Thymus (tissue), 11 donors: Measurements from ENCODE around the gene TMC1. TPM values are rescaled to one million over a fixed set of nuclear protein-coding genes. Genes with fewer than 3 reads are reported as not detected.

ENCODE experiments used
- DNase-seq, 9 donors: peaks; one replicate each; pipeline ENCODE4 v3.0.0-alpha.2; 2013; ENCODE audit warnings: low spot score in 9 of 9, low read depth in 6 of 9, missing footprints in 1 of 9
- H3K27ac ChIP-seq, 2 donors: one replicate each; pipeline ENCODE4 v1.5.1; 2013; ENCODE audit warnings: control low read depth in 1 of 2, low read depth in 1 of 2, low read length in 1 of 2, mild to moderate bottlenecking in 1 of 2, moderate library complexity in 1 of 2
- H3K27me3 ChIP-seq, 2 donors: one replicate each; pipeline ENCODE4 v1.5.1; 2013; ENCODE audit warnings: low read length in 1 of 2; ENCODE audit not compliant: control insufficient read depth in 2 of 2, insufficient read depth in 1 of 2
- H3K36me3 ChIP-seq, 2 donors: one replicate each; pipeline ENCODE4 v1.5.1; 2013; ENCODE audit warnings: low read length in 1 of 2, mild to moderate bottlenecking in 1 of 2, moderate library complexity in 1 of 2; ENCODE audit not compliant: control insufficient read depth in 2 of 2, insufficient read depth in 2 of 2
- H3K4me1 ChIP-seq, 2 donors: one replicate each; pipeline ENCODE4 v1.5.1; 2013; ENCODE audit warnings: low read length in 2 of 2; ENCODE audit not compliant: control insufficient read depth in 2 of 2, insufficient read depth in 2 of 2
- H3K4me3 ChIP-seq, 2 donors: one replicate each; pipeline ENCODE4 v1.5.1; 2013; ENCODE audit warnings: low read length in 2 of 2, control low read depth in 1 of 2, mild to moderate bottlenecking in 1 of 2
- H3K9me3 ChIP-seq, 2 donors: one replicate each; pipeline ENCODE4 v1.5.1; 2013; ENCODE audit warnings: low read length in 1 of 2, mild to moderate bottlenecking in 1 of 2; ENCODE audit not compliant: control insufficient read depth in 2 of 2, insufficient read depth in 1 of 2
- WGBS: extraction: QIAGEN DNeasy Blood & Tissue Kit; methylation state at CpG from one replicate; pipeline ENCODE4 v1.1.7; 2013; 5-methylcytosine and 5-hydroxymethylcytosine counted together
- polyA plus RNA-seq: library from polyadenylated mRNA; stranded (reverse); fragments of 200-250 nt; gene quantifications from one replicate; pipeline ENCODE4 v1.2.3, GENCODE V29; 2013
- total RNA-seq: library from RNA; stranded (reverse); fragments of 120-200 nt; gene quantifications from one replicate; pipeline ENCODE4 v1.2.4, GENCODE V29; 2013
- donor health status: healthy.

TMC1 gene
- total and polyA plus RNA-seq, 2 donors = 0.28 to 0.59 TPM

GRCh38 chr9:72733895-72734294 is 212.5 kb downstream of the TMC1 start:
- DNase-seq = no peak
- H3K9me3 ChIP-seq = no peaks in the 10 kb centered on the region
- H3K36me3 ChIP-seq = no peaks in the 10 kb centered on the region
- H3K4me3 ChIP-seq = no peak overlapping the region
- no peak overlapping the region for H3K27ac ChIP-seq
- H3K27me3 ChIP-seq = no peaks in the 10 kb centered on the region
- H3K4me1 ChIP-seq = no peaks in the 10 kb centered on the region

GRCh38 chr9:72734631-72735030 is 213.2 kb downstream of the TMC1 start:
- no peaks in the 10 kb centered on the region for H3K36me3 ChIP-seq
- WGBS = 74% methylated on average over 1 of the region's 1 CpG
- no peaks in the 10 kb centered on the region for H3K4me1 ChIP-seq
- H3K9me3 ChIP-seq = no peaks in the 10 kb centered on the region
- H3K27me3 ChIP-seq = no peaks in the 10 kb centered on the region
- DNase-seq = no peak
- H3K27ac ChIP-seq = no peak overlapping the region
- H3K4me3 ChIP-seq = no peak overlapping the region

GRCh38 chr9:72743836-72744235 is 222.4 kb downstream of the TMC1 start:
- Histone ChIP-seq H3K27me3 (no peaks in the 10 kb centered on the region), H3K4me3 (no peak overlapping the region), H3K36me3 (no peaks in the 10 kb centered on the region), H3K27ac (no peak overlapping the region), H3K4me1 (no peaks in the 10 kb centered on the region), H3K9me3 (no peaks in the 10 kb centered on the region)
- no peak for DNase-seq
- 88% methylated on average over 4 of the region's 4 CpGs for WGBS

- no peak overlapping the region for H3K27ac ChIP-seq
- H3K4me1 ChIP-seq = no peaks in the 10 kb centered on the region
- no peaks in the 10 kb centered on the region for H3K9me3 ChIP-seq
- no peak for DNase-seq
- H3K27me3 ChIP-seq = no peaks in the 10 kb centered on the region
- WGBS = 87% methylated on average over 5 of the region's 5 CpGs
- no peaks in the 10 kb centered on the region for H3K36me3 ChIP-seq
- no peak overlapping the region for H3K4me3 ChIP-seq
Observed at GRCh38 chr9:72749276-72749675, 227.9 kb downstream of the TMC1 start.

- DNase-seq = no peak
- no peaks in the 10 kb centered on the region for H3K27me3 ChIP-seq
- no peaks in the 10 kb centered on the region for H3K9me3 ChIP-seq
- 92% methylated on average over 1 of the region's 1 CpG for WGBS
- no peaks in the 10 kb centered on the region for H3K4me1 ChIP-seq
- H3K4me3 ChIP-seq = no peak overlapping the region
- H3K36me3 ChIP-seq = no peaks in the 10 kb centered on the region
- no peak overlapping the region for H3K27ac ChIP-seq
Observed at GRCh38 chr9:72751541-72751940, 230.1 kb downstream of the TMC1 start.

GRCh38 chr9:72753266-72753893 is 232.0 kb downstream of the TMC1 start:
- Histone ChIP-seq H3K27ac (no peak overlapping the region), H3K4me1 (no peaks in the 10 kb centered on the region), H3K4me3 (no peak overlapping the region), H3K27me3 (no peaks in the 10 kb centered on the region), H3K9me3 (no peaks in the 10 kb centered on the region), H3K36me3 (no peaks in the 10 kb centered on the region)
- WGBS = 91% methylated on average over 8 of the region's 8 CpGs
- DNase-seq = no peak

GRCh38 chr9:72755836-72756235 is 234.4 kb downstream of the TMC1 start:
- H3K36me3 ChIP-seq = no peaks in the 10 kb centered on the region
- H3K4me3 ChIP-seq = no peak overlapping the region
- WGBS = 94% methylated on average over 2 of the region's 2 CpGs
- H3K4me1 ChIP-seq = no peaks in the 10 kb centered on the region
- no peak for DNase-seq
- no peak overlapping the region for H3K27ac ChIP-seq
- no peaks in the 10 kb centered on the region for H3K9me3 ChIP-seq
- H3K27me3 ChIP-seq = no peaks in the 10 kb centered on the region

GRCh38 chr9:72758944-72759343 is 237.5 kb downstream of the TMC1 start:
- H3K27ac ChIP-seq = no peak overlapping the region
- no peaks in the 10 kb centered on the region for H3K36me3 ChIP-seq
- no peak for DNase-seq
- no peaks in the 10 kb centered on the region for H3K27me3 ChIP-seq
- H3K4me1 ChIP-seq = no peaks in the 10 kb centered on the region
- whole genome bisulfite sequencing = 94% methylated on average over 4 of the region's 4 CpGs
- H3K9me3 ChIP-seq = no peaks in the 10 kb centered on the region
- H3K4me3 ChIP-seq = no peak overlapping the region

- 93% methylated on average over 2 of the region's 2 CpGs for WGBS
Observed at GRCh38 chr9:72763022-72763421, 241.6 kb downstream of the TMC1 start.

GRCh38 chr9:72769546-72769945 is 248.1 kb downstream of the TMC1 start:
- no peak overlapping the region for H3K4me3 ChIP-seq
- no peak overlapping the region for H3K27ac ChIP-seq
- DNase-seq = no peak
- no peaks in the 10 kb centered on the region for H3K36me3 ChIP-seq
- H3K9me3 ChIP-seq = no peaks in the 10 kb centered on the region
- 88% methylated on average over 5 of the region's 5 CpGs for WGBS
- H3K27me3 ChIP-seq = no peaks in the 10 kb centered on the region
- H3K4me1 ChIP-seq = no peaks in the 10 kb centered on the region

More at GRCh38 chr9:72763022-72763421, 241.6 kb downstream of the TMC1 start:
- DNase-seq = no peak
- H3K4me1 ChIP-seq = no peaks in the 10 kb centered on the region
- no peak overlapping the region for H3K27ac ChIP-seq
- H3K4me3 ChIP-seq = no peak overlapping the region
- H3K9me3 ChIP-seq = no peaks in the 10 kb centered on the region
- H3K36me3 ChIP-seq = no peaks in the 10 kb centered on the region
- no peaks in the 10 kb centered on the region for H3K27me3 ChIP-seq
